RKO (cell line): ENCODE data around the gene HDAC8.
A peak's percentile ranks its signal among the peaks of the same experiment; 100 is the strongest.
"Not testable (repeated sequence)": the region's sequence is repeated elsewhere in the genome, so short reads cannot be mapped to it uniquely, and the experiment has no call there.

Experiments
- DNase-seq: peaks from one replicate; pipeline ENCODE4 v3.0.0-alpha.2; 2016; ENCODE audit warnings: low spot score

HDAC8 gene

DNA sequence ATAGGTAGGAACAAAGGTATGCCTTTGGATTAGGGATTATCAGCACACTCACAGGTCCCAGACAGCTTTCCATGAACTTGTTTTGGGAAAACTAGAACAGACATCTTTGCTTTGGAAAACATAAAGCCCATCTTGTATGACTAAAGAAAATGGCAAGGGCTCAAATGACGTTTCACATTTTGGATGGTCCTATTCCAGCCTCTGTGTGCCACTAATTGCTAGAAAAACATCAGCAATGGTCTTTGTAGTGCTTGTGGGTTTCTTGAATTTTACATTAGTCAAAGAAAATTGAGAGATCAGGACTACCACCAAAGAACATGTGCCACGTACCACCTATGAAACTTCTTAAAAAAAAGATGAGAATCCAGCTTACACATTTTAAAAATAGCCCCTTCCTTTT is 111.4 kb downstream of the HDAC8 start:
- DNase-seq, result no peak

DNA sequence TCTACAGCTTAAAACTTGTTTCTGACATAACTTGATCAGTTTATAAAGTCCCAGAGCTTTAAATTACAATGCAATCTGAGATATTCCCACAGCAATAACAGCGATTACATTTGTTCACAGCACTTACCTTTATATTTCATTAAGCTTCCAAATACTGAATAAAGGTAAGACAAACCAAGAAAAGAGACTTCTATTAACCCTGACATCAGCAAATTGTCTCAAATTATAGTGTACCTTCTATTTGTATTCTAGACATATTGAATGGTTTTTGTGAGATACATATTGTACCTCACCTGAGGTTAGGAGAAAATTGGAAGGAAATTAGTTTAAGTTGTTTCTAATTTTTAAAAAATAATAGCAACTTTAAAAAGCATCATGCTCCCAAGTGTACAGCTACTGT is 111.9 kb downstream of the HDAC8 start:
- DNase-seq, result no peak

DNA sequence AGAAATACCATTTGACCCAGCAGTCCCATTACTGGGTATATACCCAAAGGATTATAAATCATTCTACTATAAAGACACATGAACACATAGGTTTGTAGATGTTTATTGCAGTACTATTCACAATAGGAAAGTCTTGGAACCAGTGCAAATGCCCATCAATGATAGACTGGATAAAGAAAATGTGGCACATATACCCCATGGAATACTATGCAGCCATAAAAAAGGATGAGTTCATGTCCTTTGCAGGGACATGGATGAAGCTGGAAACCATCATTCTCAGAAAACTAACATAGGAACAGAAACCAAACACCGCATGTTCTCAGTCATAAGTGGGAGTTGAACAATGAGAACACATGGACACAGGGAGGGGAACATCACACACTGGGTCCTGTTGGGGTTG is 123.6 kb downstream of the HDAC8 start:
- DNase-seq, result not testable (repeated sequence)

DNA sequence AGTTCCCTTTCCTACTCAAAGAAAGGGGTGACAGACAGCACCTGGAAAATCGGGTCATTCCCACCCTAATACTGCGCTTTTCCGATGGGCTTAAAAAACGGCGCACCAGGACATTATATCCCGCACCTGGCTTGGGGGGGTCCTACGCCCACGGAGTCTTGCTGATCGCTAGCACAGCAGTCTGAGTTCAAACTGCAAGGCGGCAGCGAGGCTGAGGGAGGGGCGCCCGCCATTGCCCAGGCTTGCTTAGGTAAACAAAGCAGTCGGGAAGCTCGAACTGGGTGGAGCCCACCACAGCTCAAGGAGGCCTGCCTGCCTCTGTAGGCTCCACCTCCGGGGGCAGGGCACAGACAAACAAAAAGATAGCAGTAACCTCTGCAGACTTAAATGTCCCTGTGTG is 131.9 kb downstream of the HDAC8 start:
- DNase-seq, result not testable (repeated sequence)

DNA sequence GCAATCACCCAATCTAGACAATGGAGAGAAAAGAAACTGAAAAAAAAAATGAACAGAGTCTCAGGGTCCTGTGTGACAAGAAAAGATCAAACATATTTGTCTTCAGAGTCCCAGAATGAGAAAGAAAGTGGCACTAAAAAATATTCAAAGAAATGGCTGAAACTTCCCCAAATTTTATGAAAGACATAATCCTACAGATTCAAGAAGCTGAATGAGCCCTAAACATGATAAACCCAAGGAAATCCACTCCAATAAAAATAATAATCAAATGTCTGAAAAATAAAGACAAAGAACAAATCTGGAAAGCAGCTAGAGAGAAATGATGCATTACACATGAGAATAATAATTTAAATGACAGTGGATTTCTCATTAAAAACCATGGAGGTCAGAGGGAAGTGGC is 136.6 kb downstream of the HDAC8 start:
- DNase-seq, result no peak

DNA sequence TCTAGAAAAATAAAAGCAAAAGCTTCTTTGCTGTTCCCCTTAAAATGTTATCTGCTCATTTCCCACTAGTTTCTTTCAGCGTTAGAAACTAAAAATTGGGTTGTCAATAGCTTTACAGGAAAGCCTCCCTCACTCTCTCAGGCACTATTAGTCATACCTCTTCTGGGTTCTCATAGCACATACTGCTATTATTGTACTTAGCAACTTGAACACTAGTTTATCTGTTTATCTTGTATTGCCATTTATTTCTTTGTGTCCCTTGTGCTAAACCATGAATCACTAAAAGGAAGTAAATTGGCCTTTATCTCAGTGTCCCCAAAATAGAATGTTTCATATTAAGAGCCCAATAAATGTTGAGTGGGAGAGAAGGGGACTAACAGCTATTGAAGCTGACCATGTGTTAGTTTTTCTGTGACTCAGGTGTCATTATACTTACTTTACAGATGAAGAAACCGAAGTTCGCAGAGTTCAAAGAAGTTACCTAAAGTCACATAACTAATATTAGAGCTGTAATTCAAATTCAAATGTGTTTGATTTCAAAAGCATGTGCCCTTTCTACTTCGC is 142.2 kb downstream of the HDAC8 start:
- no peak for DNase-seq

DNA sequence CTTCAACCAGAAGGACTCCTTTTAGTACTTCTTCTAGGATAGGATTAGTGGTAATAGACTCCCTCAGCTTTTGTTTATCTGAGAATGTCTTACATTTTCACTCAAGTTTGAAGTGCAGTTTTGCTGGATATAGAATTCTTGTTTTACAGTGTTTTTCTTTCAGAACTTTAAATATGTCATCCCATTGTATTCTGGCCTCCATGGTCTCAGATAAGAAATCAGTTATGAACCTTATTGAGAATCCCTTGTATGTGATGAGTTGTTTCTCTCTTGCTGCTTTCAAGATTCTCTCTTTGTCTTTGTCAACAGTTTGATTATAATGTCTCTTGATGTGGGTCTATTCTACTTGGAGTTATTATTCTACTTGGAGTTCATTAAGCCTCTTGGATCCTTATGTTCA is 150.8 kb downstream of the HDAC8 start:
- no peak for DNase-seq

DNA sequence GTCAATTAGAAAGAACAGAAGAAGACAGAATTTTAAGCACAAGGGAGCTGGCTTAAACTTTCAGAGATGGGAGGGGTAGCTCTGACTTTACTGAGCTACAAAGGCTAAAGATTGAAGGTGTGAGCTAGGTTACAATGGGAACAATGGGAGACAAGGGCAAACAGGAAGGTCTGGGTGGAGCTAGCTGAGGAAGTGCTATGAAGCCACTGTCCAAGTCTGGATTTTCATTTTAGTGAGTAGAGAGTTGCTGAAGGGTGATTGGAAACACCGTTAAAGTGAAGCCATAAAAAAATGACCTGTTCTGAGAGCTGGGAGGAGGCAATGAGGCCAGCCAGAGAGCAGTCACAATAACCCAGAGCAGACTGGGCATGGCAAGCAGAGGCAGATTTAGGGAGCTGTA is 162.7 kb downstream of the HDAC8 start:
- DNase-seq, result no peak

DNA sequence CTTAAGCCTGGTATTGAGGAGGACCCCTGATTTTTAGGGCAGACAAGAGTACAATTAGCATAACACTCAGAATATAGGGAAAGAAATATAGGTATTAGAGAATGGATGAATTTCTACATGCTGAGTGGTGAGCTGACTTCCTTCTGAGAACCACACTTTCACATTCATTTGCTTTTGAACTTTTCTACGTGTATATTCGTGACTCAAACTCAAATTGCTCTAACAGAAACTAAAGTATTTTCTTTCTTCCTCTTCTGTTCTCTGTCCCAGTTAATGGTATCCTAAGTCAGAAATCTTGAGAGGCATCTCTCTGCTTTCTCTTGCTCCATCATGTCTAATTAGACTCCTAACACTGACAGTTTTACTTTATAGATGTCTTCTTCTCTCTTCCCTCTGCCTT is 163.8 kb downstream of the HDAC8 start:
- no peak for DNase-seq

DNA sequence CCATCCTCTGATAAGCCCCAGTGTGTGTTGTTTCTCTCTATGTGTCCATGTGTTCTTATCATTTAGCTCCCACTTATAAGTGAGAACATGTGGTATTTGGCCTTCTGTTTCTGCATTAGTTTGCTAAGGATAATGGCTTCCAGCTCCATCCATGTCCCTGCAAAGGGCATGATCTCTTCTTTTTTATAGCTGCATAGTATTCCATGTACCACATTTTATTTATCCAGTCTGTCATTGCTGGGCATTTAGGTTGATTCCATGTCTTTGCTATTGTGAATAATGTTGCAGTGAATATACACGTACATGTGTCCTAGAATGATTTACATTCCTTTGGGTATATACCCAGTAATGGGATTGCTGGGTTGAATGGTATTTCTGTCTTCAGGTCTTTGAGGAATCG is 167.5 kb downstream of the HDAC8 start:
- DNase-seq, result not testable (repeated sequence)

DNA sequence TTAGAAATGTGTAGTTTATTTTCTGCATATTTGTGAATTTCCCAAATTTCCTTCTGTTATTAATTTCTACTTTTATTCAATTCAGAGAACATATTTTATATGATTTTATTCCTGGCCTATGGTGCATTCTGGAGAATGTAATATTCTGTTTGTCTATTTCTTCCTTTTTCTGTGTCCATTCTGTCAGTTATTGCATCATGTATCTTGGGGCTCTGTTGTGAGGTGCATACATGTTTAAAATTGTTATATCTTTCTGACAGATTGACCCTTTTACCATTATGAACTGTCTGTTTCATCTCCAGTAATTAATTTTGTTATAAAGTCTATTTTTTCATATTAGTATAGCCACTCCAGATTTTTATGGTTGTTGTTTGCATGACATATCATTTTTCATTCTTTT is 170.0 kb downstream of the HDAC8 start:
- DNase-seq, result no peak

DNA sequence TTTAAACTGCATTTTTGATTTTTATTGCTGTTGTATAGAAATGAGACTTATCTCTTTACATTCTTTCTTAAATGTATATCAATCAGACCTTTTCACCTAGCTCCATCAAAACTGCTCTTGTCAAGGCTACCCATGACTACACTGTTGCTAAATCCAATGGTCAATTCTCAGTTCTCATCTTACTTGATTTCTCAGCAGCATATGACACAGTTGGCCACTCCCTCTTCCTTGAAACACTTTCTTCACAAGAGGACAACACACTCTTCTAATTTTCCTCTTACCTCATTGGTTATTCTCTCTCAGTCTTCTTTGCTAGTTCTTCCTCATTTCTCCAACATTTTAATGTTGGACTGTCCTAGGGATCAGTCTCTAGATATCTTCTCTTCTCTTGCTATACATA is 172.8 kb downstream of the HDAC8 start:
- peak; percentile 10 for DNase-seq

DNA sequence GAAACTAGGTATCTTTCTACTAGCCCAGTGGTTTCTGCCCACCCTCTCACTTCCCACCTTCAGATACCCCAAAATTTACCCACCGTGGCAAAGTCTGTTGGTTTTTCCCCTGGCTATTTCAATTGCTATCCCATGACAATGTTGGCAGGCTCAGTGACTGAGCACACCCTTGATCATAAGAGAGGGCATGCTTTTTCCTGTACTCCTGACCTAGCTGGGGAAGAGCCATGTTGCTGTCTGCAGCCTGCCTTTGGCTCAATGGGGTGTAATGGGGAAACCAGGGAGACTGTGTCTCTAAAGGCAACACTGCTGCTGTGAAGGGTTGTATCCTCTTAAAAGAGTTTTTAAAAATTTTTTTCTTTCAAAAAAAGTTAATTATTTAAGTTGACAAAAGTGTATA is 176.5 kb downstream of the HDAC8 start:
- DNase-seq, result no peak

DNA sequence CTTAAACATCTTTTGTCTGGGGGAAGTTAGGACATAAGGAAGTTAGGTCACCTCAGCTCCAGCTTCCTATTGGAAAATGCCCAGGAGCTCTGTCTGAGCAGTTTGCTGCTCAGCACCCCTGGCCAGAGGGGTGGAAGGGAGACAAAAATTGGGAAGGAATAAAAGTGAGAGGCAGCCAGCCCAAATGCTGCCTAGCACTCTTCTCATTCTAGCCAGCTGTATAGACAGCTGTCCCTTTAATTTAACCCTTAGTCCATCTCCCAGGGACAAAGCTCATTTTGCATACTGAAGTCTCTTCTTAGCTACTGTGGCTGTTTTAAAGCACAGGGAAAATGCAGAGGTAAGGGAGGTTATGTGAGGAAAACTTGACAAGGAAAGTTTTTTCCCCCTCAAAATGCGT is 177.4 kb downstream of the HDAC8 start:
- DNase-seq, result no peak

DNA sequence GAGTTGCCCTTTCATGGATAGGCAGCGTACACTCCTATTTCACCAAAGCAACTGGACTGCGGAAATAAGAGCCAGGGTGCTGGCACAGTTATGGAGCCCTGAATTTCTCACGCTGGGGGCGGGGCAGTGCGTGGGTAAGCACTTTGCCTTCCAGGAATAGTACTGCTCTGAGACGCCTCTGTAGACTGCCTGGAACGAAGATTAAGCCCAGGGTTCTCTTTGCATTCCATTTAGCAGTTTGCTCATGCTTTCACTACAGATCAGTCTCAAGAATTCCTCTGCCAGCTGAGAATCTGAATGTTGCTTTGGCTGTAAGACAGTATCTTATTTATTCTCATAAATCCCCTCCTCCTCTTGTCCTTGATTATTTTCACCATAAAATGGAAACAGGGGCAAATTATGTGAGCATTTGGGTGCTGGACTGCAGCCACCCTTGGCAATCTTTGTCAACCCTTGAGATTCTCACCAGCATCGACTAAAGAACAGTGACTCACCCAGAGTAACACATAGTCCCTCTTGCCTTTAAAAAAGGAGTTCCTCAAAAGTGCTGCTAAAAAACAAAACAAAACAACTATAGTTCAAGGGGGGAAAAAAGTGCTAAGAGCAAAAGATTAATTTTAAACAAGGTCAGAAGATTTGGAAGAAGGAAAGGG is 178.0 kb downstream of the HDAC8 start:
- peak; percentile 2 for DNase-seq

DNA sequence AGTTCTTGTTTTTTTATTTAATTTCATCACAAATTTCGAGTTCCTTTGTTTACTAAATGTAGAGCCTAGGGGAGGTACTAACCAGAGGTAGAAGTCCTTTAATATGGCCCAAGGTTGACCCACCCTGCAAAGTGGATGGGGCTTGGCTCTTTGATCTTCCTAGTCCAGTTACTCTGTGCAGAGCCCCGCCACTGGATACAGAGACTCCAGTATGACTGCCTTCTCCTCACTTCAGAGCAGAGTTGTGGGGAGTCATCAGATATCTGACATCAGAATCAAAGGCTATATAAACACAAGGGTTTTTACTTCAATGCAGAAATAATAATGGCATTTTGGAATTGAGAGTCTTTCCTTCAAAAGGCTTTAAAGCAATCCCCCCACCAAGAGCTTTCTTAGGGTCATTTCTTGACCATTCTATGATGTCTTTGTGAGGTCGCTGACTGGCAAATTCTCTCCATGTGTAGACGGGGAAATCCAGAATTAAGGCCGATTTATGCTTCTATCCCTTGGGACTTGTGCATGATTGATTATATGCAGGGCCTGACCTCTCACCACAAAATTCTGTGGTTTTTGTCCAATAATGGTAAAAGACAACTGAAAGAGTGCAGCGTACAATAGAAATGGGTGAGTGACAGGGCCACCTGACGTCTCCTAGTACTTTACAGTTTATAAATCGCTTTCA is 178.7 kb downstream of the HDAC8 start:
- DNase-seq, result no peak

DNA sequence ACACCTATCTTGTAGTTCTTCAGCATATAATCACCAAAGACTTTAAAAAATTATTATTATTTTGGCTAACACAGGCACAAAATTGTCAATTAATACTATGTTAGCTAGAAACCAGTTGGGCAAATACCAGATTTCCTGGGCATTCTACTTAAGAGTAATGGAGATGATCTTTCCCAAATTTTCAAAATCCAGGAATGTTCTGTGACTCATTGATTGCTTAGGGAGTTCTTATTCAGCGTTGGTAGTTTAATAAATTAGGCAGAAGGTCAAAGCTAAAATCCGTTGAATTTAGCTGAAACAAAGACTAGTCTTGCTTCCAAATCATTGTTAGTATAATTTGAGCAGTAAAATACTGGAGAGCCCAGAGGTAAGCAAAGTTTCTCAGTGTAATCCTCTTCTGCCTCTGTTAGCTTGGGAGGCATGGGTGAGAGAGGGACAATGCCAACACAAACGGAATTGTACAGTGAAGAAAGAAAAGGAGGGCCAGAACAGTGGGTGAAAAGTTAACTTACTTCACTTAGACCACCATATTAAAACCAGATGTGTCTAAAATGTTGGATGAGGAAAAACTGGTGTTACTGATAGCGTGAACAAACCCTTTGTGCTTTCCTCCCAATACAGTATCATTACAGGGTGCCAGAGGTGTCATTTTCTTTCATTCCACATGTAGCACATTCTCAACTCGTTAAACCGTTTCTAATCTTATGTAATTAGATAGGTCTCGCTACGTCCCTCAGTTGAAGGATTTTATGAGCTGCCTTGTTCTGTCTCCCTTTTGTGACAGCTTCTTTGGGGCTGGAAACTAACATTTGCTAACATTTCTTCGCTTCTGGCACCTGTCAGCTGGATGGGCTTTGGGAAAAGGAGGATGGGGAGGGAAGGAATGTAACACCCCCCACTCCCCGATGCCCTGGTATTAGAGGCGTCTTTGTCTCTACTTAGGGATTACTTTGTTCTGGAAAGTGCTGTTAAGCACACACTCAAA is 179.5 kb downstream of the HDAC8 start:
- DNase-seq, result no peak

DNA sequence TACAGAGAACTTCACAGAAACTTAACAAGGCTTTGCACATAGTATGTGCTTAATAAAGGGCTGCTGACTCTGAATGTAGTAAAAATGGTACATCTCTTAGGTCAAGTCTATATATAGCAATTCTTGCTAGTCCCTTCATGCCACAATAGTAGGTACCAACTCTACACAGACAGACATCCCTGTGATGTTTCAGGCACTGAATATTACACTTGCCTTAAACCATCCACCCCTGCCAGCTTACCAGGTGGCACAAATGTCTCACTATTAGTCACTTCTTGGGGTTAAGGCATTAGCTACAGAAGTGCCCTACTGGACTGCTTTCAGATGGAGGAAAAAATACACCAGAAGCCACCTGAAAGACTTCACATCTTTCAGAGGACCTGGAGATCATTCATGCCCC is 180.6 kb downstream of the HDAC8 start:
- DNase-seq, result peak; percentile 20

DNA sequence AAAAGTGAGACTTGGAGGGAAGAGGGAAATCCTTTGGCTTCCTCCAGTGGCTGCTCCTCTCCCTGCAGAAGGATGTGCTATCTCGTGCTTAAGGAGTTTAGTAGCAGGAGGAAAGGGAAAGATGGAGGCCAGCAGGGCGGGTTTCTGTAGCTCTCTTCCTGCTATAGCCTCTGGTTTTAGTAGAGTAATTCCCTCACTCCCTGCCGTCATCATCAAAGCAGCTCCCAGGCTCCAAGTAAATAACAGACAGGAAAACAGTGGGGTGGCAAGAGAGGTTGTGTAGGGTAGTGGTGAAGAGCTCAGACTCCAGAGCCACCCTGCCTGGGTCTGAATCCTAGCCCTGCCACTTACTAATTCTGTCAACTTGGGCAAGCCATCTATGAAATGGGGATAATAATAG is 185.4 kb downstream of the HDAC8 start:
- DNase-seq, result no peak

DNA sequence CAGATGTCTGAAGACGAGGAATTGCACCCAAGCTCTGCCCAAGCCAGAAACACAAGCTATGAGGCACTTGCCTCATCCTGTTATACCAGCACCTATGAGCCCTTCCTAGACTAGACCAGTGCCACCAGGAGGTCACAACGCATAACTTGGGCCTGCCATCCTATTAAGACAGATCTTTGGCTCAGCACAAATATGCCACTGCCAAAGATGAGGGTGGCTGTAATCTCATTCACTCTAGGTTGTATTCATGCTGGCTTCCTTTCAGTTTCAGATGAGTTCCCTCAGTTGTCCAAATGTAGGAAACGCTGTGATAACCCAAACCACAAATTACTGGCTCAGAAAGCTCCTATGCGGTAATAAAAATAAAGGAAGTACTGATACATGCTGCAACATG is 190.4 kb downstream of the HDAC8 start:
- no peak for DNase-seq

DNA sequence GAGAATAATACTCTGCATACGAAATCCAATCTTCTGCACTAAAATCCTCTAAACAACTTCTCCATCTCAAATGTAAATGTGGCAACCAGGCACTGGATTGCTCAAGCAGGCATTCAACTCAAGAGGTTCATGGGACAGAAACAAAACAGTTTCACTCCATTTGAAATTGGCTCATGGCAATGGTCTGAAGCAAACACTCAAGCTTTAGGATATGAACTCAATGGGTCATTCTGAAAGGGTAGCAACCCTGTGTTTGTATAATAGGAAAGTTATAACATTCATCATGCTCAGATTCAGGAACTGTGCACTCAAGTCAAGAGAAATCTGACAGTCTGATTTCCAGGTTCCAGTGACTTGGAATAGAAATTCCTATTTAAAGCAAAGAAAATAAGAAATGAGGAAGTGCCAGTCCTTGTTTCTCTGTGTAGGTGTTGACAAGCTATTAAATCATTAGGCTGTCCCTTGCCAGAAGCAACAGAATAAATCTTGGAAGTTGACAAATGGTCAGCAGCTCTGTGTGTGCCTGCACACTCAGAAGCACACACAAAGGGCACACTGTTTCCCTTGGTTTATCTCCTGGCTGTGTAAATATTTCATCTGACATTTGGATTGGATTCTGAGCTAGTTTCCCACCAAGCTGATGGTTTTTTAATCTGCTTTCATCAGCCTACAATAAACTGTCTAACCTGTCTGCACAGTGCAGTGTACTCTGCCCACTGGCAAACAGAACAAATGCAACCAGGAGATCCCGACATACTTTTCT is 191.0 kb downstream of the HDAC8 start:
- DNase-seq, result no peak

DNA sequence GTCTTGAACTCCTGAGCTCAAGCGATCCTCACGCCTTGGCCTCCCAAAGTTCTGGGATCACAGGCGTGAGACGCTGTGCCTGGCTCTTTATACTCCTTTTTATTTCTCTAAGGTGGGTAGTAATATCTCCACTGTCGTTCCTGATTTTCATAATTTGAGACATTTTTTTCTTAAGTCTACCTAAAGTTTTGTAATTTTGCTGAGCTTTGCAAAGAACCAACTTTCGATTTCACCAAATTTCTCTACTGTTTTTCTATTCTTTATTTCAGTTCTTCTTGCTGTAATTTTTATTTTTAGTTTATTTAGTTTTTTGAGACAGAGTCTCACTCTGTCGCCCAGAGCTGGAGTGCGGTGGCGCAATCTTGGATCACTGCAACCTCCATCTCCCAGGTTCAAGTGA is 196.5 kb downstream of the HDAC8 start:
- DNase-seq, result no peak
